Kidney glomerular epithelial cell (primary cell): ENCODE measurements around the gene ADAM17.
A peak's percentile ranks its signal among the peaks of the same experiment; 100 is the strongest.
"Not testable (repeated sequence)": the region's sequence is repeated elsewhere in the genome, so short reads cannot be mapped to it uniquely, and the experiment has no call there.

ENCODE experiments used
- DNase-seq: peaks from one replicate; lab custom pipeline; 2025; lab: John Stamatoyannopoulos, UW

Gene ADAM17

GRCh38 chr2:9519250-9519649, 36.4 kb downstream of the ADAM17 start:
- DNase-seq = no peak

- DNase-seq = no peak
Observed at GRCh38 chr2:9518780-9519179, 36.9 kb downstream of the ADAM17 start.

GRCh38 chr2:9518163-9518562, 37.5 kb downstream of the ADAM17 start:
- no peak for DNase-seq

GRCh38 chr2:9517118-9517782, 38.4 kb downstream of the ADAM17 start:
- DNase-seq = no peak

- not testable (repeated sequence) for DNase-seq
Observed at GRCh38 chr2:9513946-9514345, 41.7 kb downstream of the ADAM17 start.

- no peak for DNase-seq
Observed at GRCh38 chr2:9508931-9509330, 46.7 kb downstream of the ADAM17 start.

- peak; percentile 15 for DNase-seq
Observed at GRCh38 chr2:9498210-9498609, 57.4 kb downstream of the ADAM17 start.

GRCh38 chr2:9497017-9497416, 58.6 kb downstream of the ADAM17 start:
- no peak for DNase-seq

- DNase-seq = no peak
Observed at GRCh38 chr2:9494081-9494480, 61.5 kb downstream of the ADAM17 start.

- DNase-seq = no peak
Observed at GRCh38 chr2:9493478-9493877, 62.2 kb downstream of the ADAM17 start.

GRCh38 chr2:9492927-9493326, 62.7 kb downstream of the ADAM17 start:
- no peak for DNase-seq

- no peak for DNase-seq
Observed at GRCh38 chr2:9490789-9491188, 64.8 kb downstream of the ADAM17 start.

GRCh38 chr2:9488583-9489547, 66.8 kb downstream of the ADAM17 start:
- DNase-seq = no peak

- DNase-seq = no peak
Observed at GRCh38 chr2:9484533-9484932, 71.1 kb downstream of the ADAM17 start.

- no peak for DNase-seq
Observed at GRCh38 chr2:9483107-9483506, 72.5 kb downstream of the ADAM17 start.

GRCh38 chr2:9480157-9480556, 75.5 kb downstream of the ADAM17 start:
- DNase-seq = no peak

- DNase-seq = no peak
Observed at GRCh38 chr2:9478526-9478925, 77.1 kb downstream of the ADAM17 start.

GRCh38 chr2:9477914-9478313, 77.7 kb downstream of the ADAM17 start:
- no peak for DNase-seq

GRCh38 chr2:9474361-9475057, 81.1 kb downstream of the ADAM17 start, which contains the start of gene IAH1:
Gene IAH1 (plus strand): TSS chr2:9474551. CDS start chr2:9474567, 16 bp downstream.
- DNase-seq = peak; percentile 50

- DNase-seq = no peak
Observed at GRCh38 chr2:9473985-9474360, 81.7 kb downstream of the ADAM17 start.

GRCh38 chr2:9473308-9473984, 82.2 kb downstream of the ADAM17 start:
- DNase-seq = no peak

- no peak for DNase-seq
Observed at GRCh38 chr2:9472511-9472910, 83.1 kb downstream of the ADAM17 start.
